Smooth muscle cell (in vitro differentiated cells): ENCODE results near the gene DTNB. TPM values are rescaled to one million over a fixed set of nuclear protein-coding genes. Genes with fewer than 3 reads are reported as not detected.

Experiments
- DNase-seq: peaks from one replicate; lab custom pipeline; 2025; ENCODE audit not compliant: unreplicated experiment; lab: John Stamatoyannopoulos, UW
- H2AFZ ChIP-seq: fragments of 200-600 bp; sonication (generic); 2 replicates; pipeline ENCODE4 v1.6.0; 2016; ENCODE audit warnings: antibody characterized with exemption, low read depth, mild to moderate bottlenecking
- H3F3A ChIP-seq: fragments of 200-600 bp; sonication (generic); 2 replicates; pipeline ENCODE4 v1.6.0; 2017; ENCODE audit warnings: antibody characterized with exemption, low read depth
- H3K27ac ChIP-seq: fragments of 200-600 bp; sonication (generic); 2 replicates; pipeline ENCODE4 v1.5.1; 2016; ENCODE audit warnings: low read depth, mild to moderate bottlenecking
- H3K27me3 ChIP-seq: fragments of 200-600 bp; sonication (generic); 2 replicates; pipeline ENCODE4 v1.6.1; 2016; ENCODE audit warnings: low read depth, mild to moderate bottlenecking
- H3K36me3 ChIP-seq: fragments of 200-600 bp; sonication (generic); 2 replicates; pipeline ENCODE4 v1.5.1; 2016; ENCODE audit warnings: low read depth
- H3K4me1 ChIP-seq: fragments of 200-600 bp; sonication (generic); 2 replicates; pipeline ENCODE4 v1.5.1; 2016; ENCODE audit warnings: low read depth
- H3K4me2 ChIP-seq: fragments of 200-600 bp; sonication (generic); 2 replicates; pipeline ENCODE4 v1.6.0; 2016; ENCODE audit warnings: mild to moderate bottlenecking
- H3K4me3 ChIP-seq: fragments of 200-600 bp; sonication (generic); 2 replicates; pipeline ENCODE4 v1.5.1; 2016; ENCODE audit warnings: mild to moderate bottlenecking
- H3K79me2 ChIP-seq: fragments of 200-600 bp; sonication (generic); 2 replicates; pipeline ENCODE4 v1.6.0; 2016; ENCODE audit warnings: low read depth, mild to moderate bottlenecking
- H3K9ac ChIP-seq: fragments of 200-600 bp; sonication (generic); 2 replicates; pipeline ENCODE4 v1.6.0; 2016; ENCODE audit warnings: low read depth
- H3K9me3 ChIP-seq: fragments of 200-600 bp; sonication (generic); replicated peaks from 2 replicates; pipeline ENCODE4 v1.5.1; 2016; ENCODE audit warnings: low read depth
- H4K20me1 ChIP-seq: fragments of 200-600 bp; sonication (generic); 2 replicates; pipeline ENCODE4 v1.6.0; 2016; ENCODE audit warnings: low read depth
- CTCF ChIP-seq: fragments of 200-600 bp; sonication (generic); IDR thresholded peaks from 2 replicates; pipeline ENCODE4 v1.5.1; 2017; ENCODE audit warnings: borderline replicate concordance, mild to moderate bottlenecking, antibody characterized with exemption; ENCODE audit not compliant: insufficient read depth, poor library complexity, severe bottlenecking
- WGBS: methylation state at CpG from one replicate; pipeline ENCODE4 v1.1.7; 2016; ENCODE audit warnings: low lambda C conversion rate; 5-methylcytosine and 5-hydroxymethylcytosine counted together
- polyA plus RNA-seq: library from polyadenylated mRNA; unstranded; fragments of >200 nt; fragmentation: Nextera tagmentation; extraction: Ambion mirVana; gene quantifications from 2 replicates; pipeline ENCODE4 v1.2.1, GENCODE V29; 2016
- total RNA-seq: library from RNA; depleted of rRNA; stranded (reverse); fragments of >200 nt; gene quantifications from 2 replicates; pipeline ENCODE4 v1.2.3, GENCODE V29; 2014

Gene DTNB
- total and polyA plus RNA-seq, 2 experiments from 2014 or later, result 4.9 to 5.4 TPM

DNA sequence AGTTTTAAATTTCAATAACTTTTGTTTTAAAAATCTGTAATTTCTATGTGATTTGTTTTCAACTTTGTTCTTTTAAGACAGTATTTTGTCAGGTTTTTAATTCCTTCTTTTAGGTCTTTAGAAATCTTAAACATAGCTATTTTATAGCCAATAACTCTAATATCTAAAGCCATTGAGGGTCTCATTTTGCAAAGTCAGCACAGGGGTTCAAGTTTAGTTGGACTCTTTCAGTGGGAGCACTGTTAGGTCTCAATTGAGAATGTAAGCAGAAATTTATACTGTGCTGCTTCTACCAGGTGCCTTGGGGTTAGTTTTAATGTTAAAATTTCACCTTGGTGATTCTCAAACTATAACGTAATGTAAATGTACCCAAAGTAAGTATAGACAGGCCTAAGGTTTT lies 226.4 kb downstream of the DTNB start:
- Histone ChIP-seq H2AFZ (no peak overlapping the region), H3K79me2 (no peaks in the 10 kb centered on the region), H3K4me3 (no peak overlapping the region), H3K9me3 (no peaks in the 10 kb centered on the region), H3F3A (no peaks in the 10 kb centered on the region), H3K9ac (no peak overlapping the region), H4K20me1 (no peaks in the 10 kb centered on the region), H3K27me3 (no peaks in the 10 kb centered on the region), H3K4me2 (no peak overlapping the region), H3K27ac (no peak overlapping the region), H3K36me3 (no peaks in the 10 kb centered on the region), H3K4me1 (no peaks in the 10 kb centered on the region)
- no peak for TF ChIP-seq CTCF
- DNase-seq, result no peak
- WGBS, result 93% methylated on average over 1 of the region's 1 CpG

GRCh38 chr2:25446122-25446521 lies 227.3 kb downstream of the DTNB start:
- DNase-seq, result no peak
- H3K9ac ChIP-seq, result no peak overlapping the region
- H3K4me3 ChIP-seq, result no peak overlapping the region
- H2AFZ ChIP-seq, result no peak overlapping the region
- H3K36me3 ChIP-seq, result no peaks in the 10 kb centered on the region
- no peaks in the 10 kb centered on the region for H3K79me2 ChIP-seq
- H3F3A ChIP-seq, result no peaks in the 10 kb centered on the region
- no peaks in the 10 kb centered on the region for H3K4me1 ChIP-seq
- H3K27me3 ChIP-seq, result no peaks in the 10 kb centered on the region
- no peaks in the 10 kb centered on the region for H4K20me1 ChIP-seq
- no peak overlapping the region for H3K27ac ChIP-seq
- no peak for TF ChIP-seq CTCF
- no peak overlapping the region for H3K4me2 ChIP-seq
- 84% methylated on average over 4 of the region's 4 CpGs for WGBS
- no peaks in the 10 kb centered on the region for H3K9me3 ChIP-seq

GRCh38 chr2:25445464-25445863 lies 227.9 kb downstream of the DTNB start:
- Histone ChIP-seq H2AFZ (no peak overlapping the region), H4K20me1 (no peaks in the 10 kb centered on the region), H3K9me3 (no peaks in the 10 kb centered on the region), H3K9ac (no peak overlapping the region), H3K27ac (no peak overlapping the region), H3K4me2 (no peak overlapping the region), H3K4me1 (no peaks in the 10 kb centered on the region), H3K36me3 (no peaks in the 10 kb centered on the region), H3K79me2 (no peaks in the 10 kb centered on the region), H3F3A (no peaks in the 10 kb centered on the region), H3K4me3 (no peak overlapping the region), H3K27me3 (no peaks in the 10 kb centered on the region)
- no peak for DNase-seq
- no peak for TF ChIP-seq CTCF
- 76% methylated on average over 8 of the region's 8 CpGs for WGBS

DNA sequence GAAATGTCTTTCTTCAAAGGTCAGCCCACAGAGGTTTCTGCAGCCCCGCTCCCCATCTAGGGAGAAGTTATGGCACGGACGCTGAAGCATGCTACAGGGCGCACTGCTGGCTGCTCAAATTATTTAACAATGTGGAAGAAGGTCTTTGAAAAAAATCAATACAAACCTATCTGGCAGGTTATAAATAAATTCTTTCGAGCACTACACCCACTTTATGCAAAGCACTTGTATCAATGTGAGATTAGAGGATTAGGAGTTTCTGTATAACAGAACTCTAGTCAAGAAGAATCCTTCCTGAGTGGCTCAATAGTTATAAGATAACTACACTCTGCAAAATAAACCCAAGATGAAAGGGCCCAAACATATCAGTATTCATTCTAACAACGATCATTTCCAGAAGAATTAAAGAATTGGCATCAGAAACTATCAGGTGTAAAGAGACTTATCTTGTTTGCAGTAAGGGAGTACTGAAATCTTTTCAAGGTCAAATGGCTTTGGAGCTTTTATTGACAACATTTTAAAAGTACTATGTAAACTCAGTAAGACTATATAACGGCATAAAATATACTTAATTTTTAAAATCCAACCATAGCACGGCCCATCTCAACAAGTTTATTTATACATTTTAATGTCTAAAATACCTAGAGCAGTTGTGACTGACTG lies 228.6 kb downstream of the DTNB start:
- TF ChIP-seq CTCF, result no peak
- no peak overlapping the region for H3K4me3 ChIP-seq
- no peak overlapping the region for H3K9ac ChIP-seq
- DNase-seq, result no peak
- 85% methylated on average over 8 of the region's 8 CpGs for WGBS
- no peaks in the 10 kb centered on the region for H3F3A ChIP-seq
- no peaks in the 10 kb centered on the region for H3K79me2 ChIP-seq
- no peak overlapping the region for H3K4me2 ChIP-seq
- H3K36me3 ChIP-seq, result no peaks in the 10 kb centered on the region
- no peak overlapping the region for H2AFZ ChIP-seq
- no peaks in the 10 kb centered on the region for H3K9me3 ChIP-seq
- H3K27me3 ChIP-seq, result no peaks in the 10 kb centered on the region
- H3K27ac ChIP-seq, result no peak overlapping the region
- H3K4me1 ChIP-seq, result no peaks in the 10 kb centered on the region
- H4K20me1 ChIP-seq, result no peaks in the 10 kb centered on the region
